ENCODE results near the gene PIEZO2.

The PIEZO2 gene

DNA sequence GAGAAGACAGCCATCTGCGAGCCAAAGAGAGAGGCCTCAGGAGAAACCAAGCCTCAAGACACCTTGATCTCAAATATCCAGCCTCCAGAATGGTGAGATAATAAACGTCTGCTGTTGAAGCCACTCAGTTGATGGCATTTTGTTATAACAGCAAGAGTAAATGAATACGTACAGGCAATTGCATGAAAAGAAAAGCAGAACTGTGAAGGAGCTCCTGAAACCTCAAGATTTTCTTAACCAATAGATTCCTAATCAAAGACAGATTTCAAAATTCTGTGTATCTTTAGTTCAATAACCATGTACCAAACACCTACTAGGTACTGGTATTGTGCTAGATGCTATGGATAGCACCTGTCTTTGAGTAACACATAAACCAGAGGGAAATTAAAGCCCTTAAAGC lies 139.5 kb downstream of the PIEZO2 start:
- Histone ChIP-seq H3K4me1 (ENCODE audit: insufficient read depth, low read length, poor library complexity, severe bottlenecking) (no peaks in the 10 kb centered on the region), H2AFZ (ENCODE audit: low read length) (no peak overlapping the region), H3K4me3 (ENCODE audit: low read length, poor library complexity, severe bottlenecking) (no peak overlapping the region), H3K9ac (ENCODE audit: low read depth, low read length, poor library complexity, severe bottlenecking) (no peak overlapping the region), H3K27me3 (ENCODE audit: insufficient read depth, low read length, poor library complexity, severe bottlenecking) (no peaks in the 10 kb centered on the region), H3F3A (ENCODE audit: low read depth) (no peaks in the 10 kb centered on the region), H3K79me2 (ENCODE audit: insufficient read depth, low read length) (no peaks in the 10 kb centered on the region), H3K4me2 (ENCODE audit: low read depth, low read length, poor library complexity, severe bottlenecking) (no peak overlapping the region), H3K36me3 (ENCODE audit: insufficient read depth, low read length) (no peaks in the 10 kb centered on the region), H3K9me2 (replicated peaks; ENCODE audit: low read depth, low read length) (no peaks in the 10 kb centered on the region), H4K20me1 (ENCODE audit: insufficient read depth, low read length, poor library complexity, severe bottlenecking) (no peaks in the 10 kb centered on the region), H3K9me3 (ENCODE audit: insufficient read depth, low read depth, low read length) (no peaks in the 10 kb centered on the region)
- TF ChIP-seq, protein P1, sequence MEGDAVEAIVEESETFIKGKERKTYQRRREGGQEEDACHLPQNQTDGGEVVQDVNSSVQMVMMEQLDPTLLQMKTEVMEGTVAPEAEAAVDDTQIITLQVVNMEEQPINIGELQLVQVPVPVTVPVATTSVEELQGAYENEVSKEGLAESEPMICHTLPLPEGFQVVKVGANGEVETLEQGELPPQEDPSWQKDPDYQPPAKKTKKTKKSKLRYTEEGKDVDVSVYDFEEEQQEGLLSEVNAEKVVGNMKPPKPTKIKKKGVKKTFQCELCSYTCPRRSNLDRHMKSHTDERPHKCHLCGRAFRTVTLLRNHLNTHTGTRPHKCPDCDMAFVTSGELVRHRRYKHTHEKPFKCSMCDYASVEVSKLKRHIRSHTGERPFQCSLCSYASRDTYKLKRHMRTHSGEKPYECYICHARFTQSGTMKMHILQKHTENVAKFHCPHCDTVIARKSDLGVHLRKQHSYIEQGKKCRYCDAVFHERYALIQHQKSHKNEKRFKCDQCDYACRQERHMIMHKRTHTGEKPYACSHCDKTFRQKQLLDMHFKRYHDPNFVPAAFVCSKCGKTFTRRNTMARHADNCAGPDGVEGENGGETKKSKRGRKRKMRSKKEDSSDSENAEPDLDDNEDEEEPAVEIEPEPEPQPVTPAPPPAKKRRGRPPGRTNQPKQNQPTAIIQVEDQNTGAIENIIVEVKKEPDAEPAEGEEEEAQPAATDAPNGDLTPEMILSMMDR (conservative IDR thresholded peaks at IDR 0.05; ENCODE audit: low read length), result no peak
- TF ChIP-seq EZH2phosphoT487 (IDR thresholded peaks at IDR 0.05; ENCODE audit: borderline replicate concordance), result no peak

DNA sequence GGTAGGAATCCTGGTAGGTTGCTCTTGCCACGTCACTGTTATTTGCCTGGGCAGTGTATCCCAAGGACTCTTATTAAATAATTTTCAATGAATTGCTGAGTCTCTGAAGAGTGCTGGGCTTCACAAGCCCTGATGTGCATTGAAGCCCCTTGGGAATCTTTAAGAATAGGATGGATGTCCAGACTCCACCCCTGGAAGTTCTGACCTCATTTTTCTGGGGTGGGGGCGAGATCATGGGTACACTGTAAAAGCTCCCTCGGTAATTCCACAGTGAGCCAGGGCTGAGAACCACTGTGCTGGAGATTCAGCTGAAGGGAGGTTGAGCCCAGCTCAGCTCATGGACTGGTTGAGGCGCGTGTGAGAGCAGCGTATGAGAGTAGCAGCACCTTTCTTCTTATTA lies 140.2 kb downstream of the PIEZO2 start:
- Histone ChIP-seq H3K4me1 (ENCODE audit: insufficient read depth, low read length, poor library complexity, severe bottlenecking) (no peaks in the 10 kb centered on the region), H3K4me3 (ENCODE audit: low read length, poor library complexity, severe bottlenecking) (no peak overlapping the region), H2AFZ (ENCODE audit: low read length) (no peak overlapping the region), H3K79me2 (ENCODE audit: insufficient read depth, low read length) (no peaks in the 10 kb centered on the region), H3K9me2 (replicated peaks; ENCODE audit: low read depth, low read length) (no peaks in the 10 kb centered on the region), H3K4me2 (ENCODE audit: low read depth, low read length, poor library complexity, severe bottlenecking) (no peak overlapping the region), H4K20me1 (ENCODE audit: insufficient read depth, low read length, poor library complexity, severe bottlenecking) (no peaks in the 10 kb centered on the region), H3K9ac (ENCODE audit: low read depth, low read length, poor library complexity, severe bottlenecking) (no peak overlapping the region), H3K27me3 (ENCODE audit: insufficient read depth, low read length, poor library complexity, severe bottlenecking) (no peaks in the 10 kb centered on the region), H3F3A (ENCODE audit: low read depth) (no peaks in the 10 kb centered on the region), H3K9me3 (ENCODE audit: insufficient read depth, low read depth, low read length) (no peaks in the 10 kb centered on the region), H3K36me3 (ENCODE audit: insufficient read depth, low read length) (no peaks in the 10 kb centered on the region)
- no peak for TF ChIP-seq EZH2phosphoT487 (IDR thresholded peaks at IDR 0.05; ENCODE audit: borderline replicate concordance)
- TF ChIP-seq, protein P1 (conservative IDR thresholded peaks at IDR 0.05; ENCODE audit: low read length), result no peak

DNA sequence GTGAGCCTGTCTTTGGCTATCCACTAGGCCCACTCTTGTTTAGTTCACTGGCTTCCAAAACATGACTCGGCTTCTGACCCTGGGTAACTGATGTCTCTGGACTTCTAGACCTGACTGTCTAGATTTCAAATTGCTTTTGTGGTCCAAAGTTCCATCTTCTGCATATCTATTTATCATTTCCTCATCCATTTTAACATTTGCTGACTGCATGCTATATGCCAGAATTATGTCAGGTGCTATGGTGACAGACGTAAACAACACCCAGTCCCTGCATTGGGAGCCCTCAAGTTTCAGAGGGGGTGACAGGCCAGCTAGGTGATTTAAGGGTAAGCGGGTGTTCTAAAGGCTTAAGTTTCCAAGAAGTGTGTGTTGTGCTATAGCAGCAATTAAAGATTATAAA lies 140.9 kb downstream of the PIEZO2 start:
- no peak overlapping the region for H3K9ac ChIP-seq (ENCODE audit: low read depth, low read length, poor library complexity, severe bottlenecking)
- no peaks in the 10 kb centered on the region for H3K79me2 ChIP-seq (ENCODE audit: insufficient read depth, low read length)
- no peaks in the 10 kb centered on the region for H3K9me2 ChIP-seq (replicated peaks; ENCODE audit: low read depth, low read length)
- H2AFZ ChIP-seq (ENCODE audit: low read length), result no peak overlapping the region
- H3K4me2 ChIP-seq (ENCODE audit: low read depth, low read length, poor library complexity, severe bottlenecking), result no peak overlapping the region
- H4K20me1 ChIP-seq (ENCODE audit: insufficient read depth, low read length, poor library complexity, severe bottlenecking), result no peaks in the 10 kb centered on the region
- no peak overlapping the region for H3K4me3 ChIP-seq (ENCODE audit: low read length, poor library complexity, severe bottlenecking)
- H3K9me3 ChIP-seq (ENCODE audit: insufficient read depth, low read depth, low read length), result no peaks in the 10 kb centered on the region
- no peaks in the 10 kb centered on the region for H3K27me3 ChIP-seq (ENCODE audit: insufficient read depth, low read length, poor library complexity, severe bottlenecking)
- no peaks in the 10 kb centered on the region for H3K36me3 ChIP-seq (ENCODE audit: insufficient read depth, low read length)
- H3K4me1 ChIP-seq (ENCODE audit: insufficient read depth, low read length, poor library complexity, severe bottlenecking), result no peaks in the 10 kb centered on the region
- no peak for TF ChIP-seq EZH2phosphoT487 (IDR thresholded peaks at IDR 0.05; ENCODE audit: borderline replicate concordance)
- TF ChIP-seq, protein P1 (conservative IDR thresholded peaks at IDR 0.05; ENCODE audit: low read length), result no peak
- H3F3A ChIP-seq (ENCODE audit: low read depth), result no peaks in the 10 kb centered on the region
